AG09319 (cell line): ENCODE data around the gene GSDMA.

Source experiments
- DNase-seq: peaks from one replicate; pipeline ENCODE4 v3.0.0-alpha.2; 2010; ENCODE audit warnings: low read depth; ENCODE audit errors: extremely low read depth
- TF ChIP-seq, protein P1 (sequence below): IDR thresholded peaks from 2 replicates; pipeline ENCODE4 v1.5.1; 2011; ENCODE audit warnings: low read depth, mild to moderate bottlenecking, inconsistent platforms, low read length, moderate library complexity

GSDMA gene

GRCh38 chr17:40025991-40026815 lies 63.4 kb downstream of the GSDMA start:
- no peak for DNase-seq

GRCh38 chr17:40026816-40027613 lies 64.2 kb downstream of the GSDMA start:
- DNase-seq = peak; percentile 43
- TF ChIP-seq, protein P1, sequence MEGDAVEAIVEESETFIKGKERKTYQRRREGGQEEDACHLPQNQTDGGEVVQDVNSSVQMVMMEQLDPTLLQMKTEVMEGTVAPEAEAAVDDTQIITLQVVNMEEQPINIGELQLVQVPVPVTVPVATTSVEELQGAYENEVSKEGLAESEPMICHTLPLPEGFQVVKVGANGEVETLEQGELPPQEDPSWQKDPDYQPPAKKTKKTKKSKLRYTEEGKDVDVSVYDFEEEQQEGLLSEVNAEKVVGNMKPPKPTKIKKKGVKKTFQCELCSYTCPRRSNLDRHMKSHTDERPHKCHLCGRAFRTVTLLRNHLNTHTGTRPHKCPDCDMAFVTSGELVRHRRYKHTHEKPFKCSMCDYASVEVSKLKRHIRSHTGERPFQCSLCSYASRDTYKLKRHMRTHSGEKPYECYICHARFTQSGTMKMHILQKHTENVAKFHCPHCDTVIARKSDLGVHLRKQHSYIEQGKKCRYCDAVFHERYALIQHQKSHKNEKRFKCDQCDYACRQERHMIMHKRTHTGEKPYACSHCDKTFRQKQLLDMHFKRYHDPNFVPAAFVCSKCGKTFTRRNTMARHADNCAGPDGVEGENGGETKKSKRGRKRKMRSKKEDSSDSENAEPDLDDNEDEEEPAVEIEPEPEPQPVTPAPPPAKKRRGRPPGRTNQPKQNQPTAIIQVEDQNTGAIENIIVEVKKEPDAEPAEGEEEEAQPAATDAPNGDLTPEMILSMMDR = peak; percentile 88

More at GRCh38 chr17:40025991-40026815, 63.4 kb downstream of the GSDMA start:
- TF ChIP-seq, protein P1 = no peak
